ENCODE measurements around the gene TAPT1. TPM values are rescaled to one million over a fixed set of nuclear protein-coding genes. Genes with fewer than 3 reads are reported as not detected.

TAPT1 gene
- total and polyA plus RNA-seq, 3 donors from 2014 or later = 38.4 to 117 (median 46.1) TPM

GRCh38 chr4:16161851-16162408, 64.3 kb downstream of the TAPT1 start:
- no peak for DNase-seq
- TF ChIP-seq CTCF (IDR thresholded peaks at IDR 0.05) (no peak), POLR2A (IDR thresholded peaks at IDR 0.05) (no peak)
- no peak overlapping the region for H3K27ac ChIP-seq
- no peaks in the 10 kb centered on the region for H3K27me3 ChIP-seq
- WGBS, 2 donors = 80 to 90% methylated on average over 6 of the region's 6 CpGs
- H3K4me3 ChIP-seq = no peak overlapping the region
- intact Hi-C loops (cut with DNase I; ENCODE audit: low total_unique reads) = no loop called here
- H3K36me3 ChIP-seq (ENCODE audit: low read depth, missing control alignments) = no peaks in the 10 kb centered on the region
- no peaks in the 10 kb centered on the region for H3K9me3 ChIP-seq
- H3K4me1 ChIP-seq = no peaks in the 10 kb centered on the region

- DNase-seq = no peak
- Histone ChIP-seq H3K27ac (no peak overlapping the region), H3K27me3 (no peaks in the 10 kb centered on the region), H3K4me3 (no peak overlapping the region), H3K36me3 (ENCODE audit: low read depth, missing control alignments) (no peaks in the 10 kb centered on the region), H3K9me3 (no peaks in the 10 kb centered on the region), H3K4me1 (peaks cover 7% of the 10 kb centered on the region)
- WGBS, 2 donors = 49 to 63% methylated on average over 3 of the region's 3 CpGs
- TF ChIP-seq CTCF (IDR thresholded peaks at IDR 0.05) (no peak), POLR2A (IDR thresholded peaks at IDR 0.05) (no peak)
- intact Hi-C loops (cut with DNase I; ENCODE audit: low total_unique reads) = no loop called here
Observed at GRCh38 chr4:16160457-16160856, 65.8 kb downstream of the TAPT1 start.

GRCh38 chr4:16159286-16159685, 67.0 kb downstream of the TAPT1 start:
- peaks cover 7% of the 10 kb centered on the region for H3K4me1 ChIP-seq
- H3K36me3 ChIP-seq (ENCODE audit: low read depth, missing control alignments) = no peaks in the 10 kb centered on the region

GRCh38 chr4:16158504-16158852, 67.8 kb downstream of the TAPT1 start:
- Histone ChIP-seq H3K36me3 (ENCODE audit: low read depth, missing control alignments) (no peaks in the 10 kb centered on the region), H3K4me1 (peaks cover 7% of the 10 kb centered on the region), H3K27me3 (no peaks in the 10 kb centered on the region), H3K27ac (no peak overlapping the region), H3K4me3 (no peak overlapping the region), H3K9me3 (no peaks in the 10 kb centered on the region)
- TF ChIP-seq CTCF (IDR thresholded peaks at IDR 0.05) (no peak), POLR2A (IDR thresholded peaks at IDR 0.05) (no peak)
- intact Hi-C loops (cut with DNase I; ENCODE audit: low total_unique reads) = no loop called here
- WGBS, 2 donors = 82% methylated on average over 3 of the region's 3 CpGs
- no peak for DNase-seq

More at GRCh38 chr4:16159286-16159685, 67.0 kb downstream of the TAPT1 start:
- TF ChIP-seq POLR2A (IDR thresholded peaks at IDR 0.05) (no peak), CTCF (IDR thresholded peaks at IDR 0.05) (no peak)
- no peak overlapping the region for H3K4me3 ChIP-seq
- 84 to 93% methylated on average over 3 of the region's 3 CpGs for WGBS, 2 donors
- intact Hi-C loops (cut with DNase I; ENCODE audit: low total_unique reads) = no loop called here
- H3K9me3 ChIP-seq = no peaks in the 10 kb centered on the region
- H3K27ac ChIP-seq = no peak overlapping the region
- no peak for DNase-seq
- no peaks in the 10 kb centered on the region for H3K27me3 ChIP-seq

Measured in testis (tissue), 3 donors.